ENCODE results near the gene CAST. TPM values are rescaled to one million over a fixed set of nuclear protein-coding genes. Genes with fewer than 3 reads are reported as not detected.

CAST gene
- total RNA-seq, 1 donor from 2014 or later: 260 TPM

- H3K27ac ChIP-seq: peak overlapping the region; percentile 99
- no peaks in the 10 kb centered on the region for H3K27me3 ChIP-seq
- ATAC-seq (no peak), DNase-seq (no peak)
- no peak overlapping the region for H3K4me3 ChIP-seq
- no peaks in the 10 kb centered on the region for H3K9me3 ChIP-seq
- no peaks in the 10 kb centered on the region for H3K36me3 ChIP-seq
- TF ChIP-seq CTCF (IDR thresholded peaks at IDR 0.05): no peak
- peaks cover 20% of the 10 kb centered on the region for H3K4me1 ChIP-seq
- intact Hi-C loops (cut with DNase I): no loop called here
Measured at GRCh38 chr5:96808868-96809558, 146.8 kb downstream of the CAST start.

DNA sequence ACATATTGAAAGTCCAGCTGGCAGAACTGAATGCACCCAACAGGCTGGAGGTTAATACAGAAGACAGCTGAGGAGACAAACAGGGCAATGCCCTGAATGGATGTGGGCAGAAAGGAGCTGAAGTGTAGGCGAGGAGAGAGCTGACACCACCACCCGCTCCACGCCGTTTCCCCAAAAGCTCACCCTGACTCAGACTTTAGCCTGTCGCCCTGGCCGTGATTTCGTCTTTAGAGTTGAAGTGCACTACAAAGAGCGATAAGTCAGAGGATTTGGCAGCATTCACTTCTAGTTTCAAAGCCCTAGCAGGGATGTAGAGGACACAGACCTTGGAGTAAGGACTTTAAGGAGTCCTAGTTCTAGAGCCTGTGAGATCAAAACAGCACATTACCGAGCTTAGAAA is 147.7 kb downstream of the CAST start:
- H3K4me3 ChIP-seq: no peak overlapping the region
- no peak for TF ChIP-seq CTCF (IDR thresholded peaks at IDR 0.05)
- ATAC-seq (peak; percentile 15), DNase-seq (peak; percentile 68)
- no peaks in the 10 kb centered on the region for H3K9me3 ChIP-seq
- no peak overlapping the region for H3K27ac ChIP-seq
- H3K27me3 ChIP-seq: no peaks in the 10 kb centered on the region
- H3K4me1 ChIP-seq: peaks cover 20% of the 10 kb centered on the region
- H3K36me3 ChIP-seq: no peaks in the 10 kb centered on the region
- intact Hi-C loops (cut with DNase I): no loop called here

DNA sequence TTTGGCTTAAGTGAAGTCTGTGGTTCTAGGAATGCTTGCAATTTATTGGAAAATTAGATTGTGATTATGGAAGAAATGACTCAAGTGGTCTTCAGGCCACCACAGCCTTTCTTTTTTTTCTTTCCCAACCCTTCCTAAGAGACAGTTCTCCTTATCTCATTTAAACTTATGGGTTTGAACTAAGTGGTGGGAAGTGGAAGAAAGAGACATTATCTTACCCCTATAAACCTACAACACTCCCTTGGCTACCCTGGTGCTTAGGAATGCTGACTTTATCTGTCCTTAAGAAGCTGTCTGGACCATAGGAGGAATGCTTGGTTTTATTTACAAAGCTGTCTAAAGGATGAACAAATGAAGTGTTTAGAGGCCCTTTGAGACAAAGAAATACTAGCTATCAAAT is 150.7 kb downstream of the CAST start:
- ATAC-seq (no peak), DNase-seq (no peak)
- intact Hi-C loops (cut with DNase I): no loop called here
- no peaks in the 10 kb centered on the region for H3K27me3 ChIP-seq
- no peaks in the 10 kb centered on the region for H3K9me3 ChIP-seq
- H3K4me3 ChIP-seq: no peak overlapping the region
- H3K36me3 ChIP-seq: no peaks in the 10 kb centered on the region
- TF ChIP-seq CTCF (IDR thresholded peaks at IDR 0.05): no peak
- no peak overlapping the region for H3K27ac ChIP-seq
- H3K4me1 ChIP-seq: no peaks in the 10 kb centered on the region

- no peaks in the 10 kb centered on the region for H3K27me3 ChIP-seq
- DNase-seq (no peak), ATAC-seq (no peak)
- no peaks in the 10 kb centered on the region for H3K4me1 ChIP-seq
- H3K36me3 ChIP-seq: no peaks in the 10 kb centered on the region
- no peak for TF ChIP-seq CTCF (IDR thresholded peaks at IDR 0.05)
- H3K4me3 ChIP-seq: no peak overlapping the region
- intact Hi-C loops (cut with DNase I): no loop called here
- H3K27ac ChIP-seq: no peak overlapping the region
- H3K9me3 ChIP-seq: no peaks in the 10 kb centered on the region
Measured at GRCh38 chr5:96814041-96814440, 151.9 kb downstream of the CAST start.

DNA sequence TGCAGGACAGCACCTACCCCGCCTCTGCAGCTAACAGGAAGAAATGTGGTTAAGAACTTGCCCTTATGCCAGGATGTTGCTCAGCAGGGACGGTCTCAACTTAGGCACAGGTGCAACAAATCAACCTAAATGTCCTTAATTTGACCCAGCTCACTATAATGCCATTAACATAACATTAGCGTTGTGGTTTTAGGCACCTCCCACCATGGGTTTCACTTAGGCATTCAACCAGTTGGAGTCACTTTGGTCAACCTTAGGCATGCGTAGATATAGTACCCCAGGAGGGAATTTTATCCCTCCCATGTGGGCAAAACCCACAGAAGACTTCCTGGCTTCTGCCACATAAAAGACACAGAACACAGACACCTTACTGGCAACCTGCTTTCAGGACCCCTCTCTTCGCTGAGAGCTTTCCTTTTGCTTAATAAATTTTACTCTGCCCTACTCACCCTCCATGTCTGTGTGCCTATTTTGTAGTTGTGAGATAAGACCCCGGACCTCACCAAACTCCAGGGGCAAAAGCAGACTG is 154.3 kb downstream of the CAST start:
- intact Hi-C loops (cut with DNase I): no loop called here
- no peaks in the 10 kb centered on the region for H3K27me3 ChIP-seq
- H3K9me3 ChIP-seq: no peaks in the 10 kb centered on the region
- H3K4me1 ChIP-seq: no peaks in the 10 kb centered on the region
- no peak overlapping the region for H3K4me3 ChIP-seq
- ATAC-seq: peak; percentile 44
- no peak for DNase-seq
- H3K27ac ChIP-seq: no peak overlapping the region
- no peaks in the 10 kb centered on the region for H3K36me3 ChIP-seq
- TF ChIP-seq CTCF (IDR thresholded peaks at IDR 0.05): no peak
